Measurements from ENCODE around the gene SCNN1A.

Gene SCNN1A

GRCh38 chr12:6363010-6363329, 12.4 kb downstream of the SCNN1A start:
- Histone ChIP-seq H3K27ac (no peak overlapping the region), H3K9me3 (ENCODE audit: severe bottlenecking) (no peaks in the 10 kb centered on the region), H3K4me3 (ENCODE audit: low read depth, low read length) (no peak overlapping the region), H3K36me3 (no peaks in the 10 kb centered on the region), H3K27me3 (ENCODE audit: insufficient read depth, low read depth, severe bottlenecking) (no peaks in the 10 kb centered on the region)
- TF ChIP-seq, protein P1, sequence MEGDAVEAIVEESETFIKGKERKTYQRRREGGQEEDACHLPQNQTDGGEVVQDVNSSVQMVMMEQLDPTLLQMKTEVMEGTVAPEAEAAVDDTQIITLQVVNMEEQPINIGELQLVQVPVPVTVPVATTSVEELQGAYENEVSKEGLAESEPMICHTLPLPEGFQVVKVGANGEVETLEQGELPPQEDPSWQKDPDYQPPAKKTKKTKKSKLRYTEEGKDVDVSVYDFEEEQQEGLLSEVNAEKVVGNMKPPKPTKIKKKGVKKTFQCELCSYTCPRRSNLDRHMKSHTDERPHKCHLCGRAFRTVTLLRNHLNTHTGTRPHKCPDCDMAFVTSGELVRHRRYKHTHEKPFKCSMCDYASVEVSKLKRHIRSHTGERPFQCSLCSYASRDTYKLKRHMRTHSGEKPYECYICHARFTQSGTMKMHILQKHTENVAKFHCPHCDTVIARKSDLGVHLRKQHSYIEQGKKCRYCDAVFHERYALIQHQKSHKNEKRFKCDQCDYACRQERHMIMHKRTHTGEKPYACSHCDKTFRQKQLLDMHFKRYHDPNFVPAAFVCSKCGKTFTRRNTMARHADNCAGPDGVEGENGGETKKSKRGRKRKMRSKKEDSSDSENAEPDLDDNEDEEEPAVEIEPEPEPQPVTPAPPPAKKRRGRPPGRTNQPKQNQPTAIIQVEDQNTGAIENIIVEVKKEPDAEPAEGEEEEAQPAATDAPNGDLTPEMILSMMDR (IDR thresholded peaks at IDR 0.05; ENCODE audit: low read depth, low read length), result no peak
- no peak for DNase-seq

DNA sequence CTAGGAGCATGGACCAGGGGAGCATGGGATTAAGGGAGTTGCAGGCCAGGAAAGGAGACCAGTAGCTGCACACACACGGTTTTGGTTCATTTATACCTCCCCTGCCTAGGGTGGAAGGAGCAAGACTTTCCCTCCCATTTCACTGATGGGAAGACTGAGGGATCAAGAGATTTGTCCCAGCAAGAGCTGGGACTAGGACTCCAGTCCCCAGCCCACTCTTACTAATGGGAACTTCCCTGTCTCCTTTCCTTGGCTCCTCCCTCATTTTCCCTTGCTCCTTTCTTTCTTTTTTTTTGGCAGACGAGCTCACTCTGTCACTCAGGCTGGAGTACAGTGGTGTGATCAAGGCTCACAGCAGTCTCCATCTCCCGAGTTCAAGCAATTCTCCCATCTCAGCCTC, 13.0 kb downstream of the SCNN1A start:
- TF ChIP-seq, protein P1 (IDR thresholded peaks at IDR 0.05; ENCODE audit: low read depth, low read length), result no peak
- no peaks in the 10 kb centered on the region for H3K9me3 ChIP-seq (ENCODE audit: severe bottlenecking)
- H3K27ac ChIP-seq, result no peak overlapping the region
- no peaks in the 10 kb centered on the region for H3K27me3 ChIP-seq (ENCODE audit: insufficient read depth, low read depth, severe bottlenecking)
- no peaks in the 10 kb centered on the region for H3K36me3 ChIP-seq
- DNase-seq, result no peak
- no peak overlapping the region for H3K4me3 ChIP-seq (ENCODE audit: low read depth, low read length)

GRCh38 chr12:6361834-6362233, 13.5 kb downstream of the SCNN1A start:
- no peak overlapping the region for H3K4me3 ChIP-seq (ENCODE audit: low read depth, low read length)
- TF ChIP-seq, protein P1 (IDR thresholded peaks at IDR 0.05; ENCODE audit: low read depth, low read length), result no peak
- no peak overlapping the region for H3K27ac ChIP-seq
- no peaks in the 10 kb centered on the region for H3K9me3 ChIP-seq (ENCODE audit: severe bottlenecking)
- no peaks in the 10 kb centered on the region for H3K36me3 ChIP-seq
- DNase-seq, result no peak
- H3K27me3 ChIP-seq (ENCODE audit: insufficient read depth, low read depth, severe bottlenecking), result no peaks in the 10 kb centered on the region

GRCh38 chr12:6360578-6361490, 14.5 kb downstream of the SCNN1A start:
- no peak overlapping the region for H3K27ac ChIP-seq
- no peaks in the 10 kb centered on the region for H3K36me3 ChIP-seq
- DNase-seq, result no peak
- H3K27me3 ChIP-seq (ENCODE audit: insufficient read depth, low read depth, severe bottlenecking), result no peaks in the 10 kb centered on the region
- no peaks in the 10 kb centered on the region for H3K9me3 ChIP-seq (ENCODE audit: severe bottlenecking)
- no peak overlapping the region for H3K4me3 ChIP-seq (ENCODE audit: low read depth, low read length)
- TF ChIP-seq, protein P1 (IDR thresholded peaks at IDR 0.05; ENCODE audit: low read depth, low read length), result no peak

GRCh38 chr12:6360080-6360571, 15.2 kb downstream of the SCNN1A start:
- TF ChIP-seq, protein P1 (IDR thresholded peaks at IDR 0.05; ENCODE audit: low read depth, low read length), result no peak
- H3K27me3 ChIP-seq (ENCODE audit: insufficient read depth, low read depth, severe bottlenecking), result no peaks in the 10 kb centered on the region
- no peaks in the 10 kb centered on the region for H3K9me3 ChIP-seq (ENCODE audit: severe bottlenecking)
- no peak for DNase-seq
- H3K36me3 ChIP-seq, result no peaks in the 10 kb centered on the region
- H3K27ac ChIP-seq, result no peak overlapping the region
- H3K4me3 ChIP-seq (ENCODE audit: low read depth, low read length), result no peak overlapping the region

All from WERI-Rb-1 (cell line).